Measurements from ENCODE around the gene ZNF423. TPM values are rescaled to one million over a fixed set of nuclear protein-coding genes. Genes with fewer than 3 reads are reported as not detected.

Gene ZNF423
- total and polyA plus RNA-seq, 2 experiments from 2014 or later = 14.9 to 41.8 TPM

DNA sequence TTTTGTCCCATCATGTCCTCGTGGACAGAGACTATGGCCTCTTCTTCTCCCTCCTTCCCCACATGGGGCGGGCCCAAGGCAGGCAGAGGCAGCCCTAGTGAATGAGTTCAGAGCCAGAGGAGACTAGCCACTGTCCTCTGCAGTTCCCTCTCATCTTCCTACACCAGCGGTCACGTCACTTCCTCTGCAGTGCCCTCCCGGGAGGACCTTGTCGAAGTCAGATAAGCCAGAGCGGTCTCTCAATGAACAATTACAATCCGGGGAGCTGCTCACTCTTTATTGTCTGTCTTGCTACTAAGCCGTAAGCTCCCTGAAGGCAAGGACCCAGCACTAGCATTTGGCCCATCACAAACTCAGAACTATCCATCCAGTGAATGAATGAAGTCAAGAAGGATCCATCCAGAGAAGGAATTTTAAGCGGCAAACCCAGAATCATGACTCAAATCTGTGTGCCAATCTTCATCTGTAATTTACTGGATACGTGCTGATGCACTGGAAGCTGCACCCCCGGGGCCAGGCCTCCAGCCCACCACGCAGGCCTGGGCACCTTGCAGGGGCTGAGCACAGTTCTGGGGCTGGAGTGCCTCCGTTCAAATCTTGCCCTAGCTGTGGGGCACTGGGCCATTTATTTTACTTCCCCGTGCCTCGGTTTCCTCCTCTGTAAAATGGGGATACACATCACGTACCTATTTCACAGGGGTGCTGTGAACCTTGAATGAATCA, 18.1 kb downstream of the ZNF423 start:
- no peaks in the 10 kb centered on the region for H3K9me2 ChIP-seq (ENCODE audit: insufficient read depth)
- H3K27ac Mint-ChIP-seq = no peak overlapping the region
- peaks cover 65% of the 10 kb centered on the region for H3K4me1 ChIP-seq (ENCODE audit: insufficient read depth)
- H3K27ac ChIP-seq (ENCODE audit: low read depth) = no peak overlapping the region
- H3K36me3 ChIP-seq (ENCODE audit: insufficient read depth) = no peaks in the 10 kb centered on the region
- no peaks in the 10 kb centered on the region for H3K36me3 Mint-ChIP-seq (ENCODE audit: low read depth)
- DNase-seq (ENCODE audit: low spot score) = no peak
- no peaks in the 10 kb centered on the region for H3K27me3 ChIP-seq (ENCODE audit: insufficient read depth)
- peak overlapping the region; percentile 85 for H3K4me2 ChIP-seq
- H4K20me1 ChIP-seq (replicated peaks; ENCODE audit: insufficient read depth) = peaks cover under 1% of the 10 kb centered on the region; the same call in 1 of the 2 replicates
- peak overlapping the region; percentile 45 for H3K4me3 Mint-ChIP-seq
- H2AFZ ChIP-seq = no peak overlapping the region
- peaks cover 11% of the 10 kb centered on the region for H3F3A ChIP-seq (replicated peaks; ENCODE audit: low read depth)
- H3K4me3 ChIP-seq = peak overlapping the region; percentile 57
- TF ChIP-seq, protein P1, sequence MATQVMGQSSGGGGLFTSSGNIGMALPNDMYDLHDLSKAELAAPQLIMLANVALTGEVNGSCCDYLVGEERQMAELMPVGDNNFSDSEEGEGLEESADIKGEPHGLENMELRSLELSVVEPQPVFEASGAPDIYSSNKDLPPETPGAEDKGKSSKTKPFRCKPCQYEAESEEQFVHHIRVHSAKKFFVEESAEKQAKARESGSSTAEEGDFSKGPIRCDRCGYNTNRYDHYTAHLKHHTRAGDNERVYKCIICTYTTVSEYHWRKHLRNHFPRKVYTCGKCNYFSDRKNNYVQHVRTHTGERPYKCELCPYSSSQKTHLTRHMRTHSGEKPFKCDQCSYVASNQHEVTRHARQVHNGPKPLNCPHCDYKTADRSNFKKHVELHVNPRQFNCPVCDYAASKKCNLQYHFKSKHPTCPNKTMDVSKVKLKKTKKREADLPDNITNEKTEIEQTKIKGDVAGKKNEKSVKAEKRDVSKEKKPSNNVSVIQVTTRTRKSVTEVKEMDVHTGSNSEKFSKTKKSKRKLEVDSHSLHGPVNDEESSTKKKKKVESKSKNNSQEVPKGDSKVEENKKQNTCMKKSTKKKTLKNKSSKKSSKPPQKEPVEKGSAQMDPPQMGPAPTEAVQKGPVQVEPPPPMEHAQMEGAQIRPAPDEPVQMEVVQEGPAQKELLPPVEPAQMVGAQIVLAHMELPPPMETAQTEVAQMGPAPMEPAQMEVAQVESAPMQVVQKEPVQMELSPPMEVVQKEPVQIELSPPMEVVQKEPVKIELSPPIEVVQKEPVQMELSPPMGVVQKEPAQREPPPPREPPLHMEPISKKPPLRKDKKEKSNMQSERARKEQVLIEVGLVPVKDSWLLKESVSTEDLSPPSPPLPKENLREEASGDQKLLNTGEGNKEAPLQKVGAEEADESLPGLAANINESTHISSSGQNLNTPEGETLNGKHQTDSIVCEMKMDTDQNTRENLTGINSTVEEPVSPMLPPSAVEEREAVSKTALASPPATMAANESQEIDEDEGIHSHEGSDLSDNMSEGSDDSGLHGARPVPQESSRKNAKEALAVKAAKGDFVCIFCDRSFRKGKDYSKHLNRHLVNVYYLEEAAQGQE (IDR thresholded peaks at IDR 0.05; ENCODE audit: unreplicated experiment) = no peak
- TF ChIP-seq EZH2phosphoT487 (IDR thresholded peaks at IDR 0.05; ENCODE audit: unreplicated experiment) = no peak
- TF ChIP-seq EZH2 (IDR thresholded peaks at IDR 0.05; ENCODE audit: low read depth, unreplicated experiment) = no peak
- TF ChIP-seq NANOG (IDR thresholded peaks at IDR 0.05; ENCODE audit: borderline replicate concordance) = no peak
- no peak for TF ChIP-seq CREB1 (CRISPR knock-in tag; IDR thresholded peaks at IDR 0.05; ENCODE audit: low read depth)
- TF ChIP-seq ZNF331 (CRISPR knock-in tag; IDR thresholded peaks at IDR 0.05; ENCODE audit: low read depth) = no peak
- no peak for TF ChIP-seq POLR2AphosphoS5 (IDR thresholded peaks at IDR 0.05; ENCODE audit: low read depth)
- no peak for TF ChIP-seq ZNF114 (CRISPR knock-in tag; IDR thresholded peaks at IDR 0.05)
- TF ChIP-seq, protein P2, sequence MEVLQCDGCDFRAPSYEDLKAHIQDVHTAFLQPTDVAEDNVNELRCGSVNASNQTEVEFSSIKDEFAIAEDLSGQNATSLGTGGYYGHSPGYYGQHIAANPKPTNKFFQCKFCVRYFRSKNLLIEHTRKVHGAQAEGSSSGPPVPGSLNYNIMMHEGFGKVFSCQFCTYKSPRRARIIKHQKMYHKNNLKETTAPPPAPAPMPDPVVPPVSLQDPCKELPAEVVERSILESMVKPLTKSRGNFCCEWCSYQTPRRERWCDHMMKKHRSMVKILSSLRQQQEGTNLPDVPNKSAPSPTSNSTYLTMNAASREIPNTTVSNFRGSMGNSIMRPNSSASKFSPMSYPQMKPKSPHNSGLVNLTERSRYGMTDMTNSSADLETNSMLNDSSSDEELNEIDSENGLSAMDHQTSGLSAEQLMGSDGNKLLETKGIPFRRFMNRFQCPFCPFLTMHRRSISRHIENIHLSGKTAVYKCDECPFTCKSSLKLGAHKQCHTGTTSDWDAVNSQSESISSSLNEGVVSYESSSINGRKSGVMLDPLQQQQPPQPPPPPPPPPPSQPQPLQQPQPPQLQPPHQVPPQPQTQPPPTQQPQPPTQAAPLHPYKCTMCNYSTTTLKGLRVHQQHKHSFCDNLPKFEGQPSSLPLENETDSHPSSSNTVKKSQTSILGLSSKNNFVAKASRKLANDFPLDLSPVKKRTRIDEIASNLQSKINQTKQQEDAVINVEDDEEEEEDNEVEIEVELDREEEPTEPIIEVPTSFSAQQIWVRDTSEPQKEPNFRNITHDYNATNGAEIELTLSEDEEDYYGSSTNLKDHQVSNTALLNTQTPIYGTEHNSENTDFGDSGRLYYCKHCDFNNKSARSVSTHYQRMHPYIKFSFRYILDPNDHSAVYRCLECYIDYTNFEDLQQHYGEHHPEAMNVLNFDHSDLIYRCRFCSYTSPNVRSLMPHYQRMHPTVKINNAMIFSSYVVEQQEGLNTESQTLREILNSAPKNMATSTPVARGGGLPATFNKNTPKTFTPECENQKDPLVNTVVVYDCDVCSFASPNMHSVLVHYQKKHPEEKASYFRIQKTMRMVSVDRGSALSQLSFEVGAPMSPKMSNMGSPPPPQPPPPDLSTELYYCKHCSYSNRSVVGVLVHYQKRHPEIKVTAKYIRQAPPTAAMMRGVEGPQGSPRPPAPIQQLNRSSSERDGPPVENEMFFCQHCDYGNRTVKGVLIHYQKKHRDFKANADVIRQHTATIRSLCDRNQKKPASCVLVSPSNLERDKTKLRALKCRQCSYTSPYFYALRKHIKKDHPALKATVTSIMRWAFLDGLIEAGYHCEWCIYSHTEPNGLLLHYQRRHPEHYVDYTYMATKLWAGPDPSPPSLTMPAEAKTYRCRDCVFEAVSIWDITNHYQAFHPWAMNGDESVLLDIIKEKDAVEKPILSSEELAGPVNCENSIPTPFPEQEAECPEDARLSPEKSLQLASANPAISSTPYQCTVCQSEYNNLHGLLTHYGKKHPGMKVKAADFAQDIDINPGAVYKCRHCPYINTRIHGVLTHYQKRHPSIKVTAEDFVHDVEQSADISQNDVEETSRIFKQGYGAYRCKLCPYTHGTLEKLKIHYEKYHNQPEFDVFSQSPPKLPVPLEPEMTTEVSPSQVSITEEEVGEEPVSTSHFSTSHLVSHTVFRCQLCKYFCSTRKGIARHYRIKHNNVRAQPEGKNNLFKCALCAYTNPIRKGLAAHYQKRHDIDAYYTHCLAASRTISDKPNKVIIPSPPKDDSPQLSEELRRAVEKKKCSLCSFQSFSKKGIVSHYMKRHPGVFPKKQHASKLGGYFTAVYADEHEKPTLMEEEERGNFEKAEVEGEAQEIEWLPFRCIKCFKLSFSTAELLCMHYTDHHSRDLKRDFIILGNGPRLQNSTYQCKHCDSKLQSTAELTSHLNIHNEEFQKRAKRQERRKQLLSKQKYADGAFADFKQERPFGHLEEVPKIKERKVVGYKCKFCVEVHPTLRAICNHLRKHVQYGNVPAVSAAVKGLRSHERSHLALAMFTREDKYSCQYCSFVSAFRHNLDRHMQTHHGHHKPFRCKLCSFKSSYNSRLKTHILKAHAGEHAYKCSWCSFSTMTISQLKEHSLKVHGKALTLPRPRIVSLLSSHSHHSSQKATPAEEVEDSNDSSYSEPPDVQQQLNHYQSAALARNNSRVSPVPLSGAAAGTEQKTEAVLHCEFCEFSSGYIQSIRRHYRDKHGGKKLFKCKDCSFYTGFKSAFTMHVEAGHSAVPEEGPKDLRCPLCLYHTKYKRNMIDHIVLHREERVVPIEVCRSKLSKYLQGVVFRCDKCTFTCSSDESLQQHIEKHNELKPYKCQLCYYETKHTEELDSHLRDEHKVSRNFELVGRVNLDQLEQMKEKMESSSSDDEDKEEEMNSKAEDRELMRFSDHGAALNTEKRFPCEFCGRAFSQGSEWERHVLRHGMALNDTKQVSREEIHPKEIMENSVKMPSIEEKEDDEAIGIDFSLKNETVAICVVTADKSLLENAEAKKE (CRISPR knock-in tag; IDR thresholded peaks at IDR 0.05) = no peak
- TF ChIP-seq JUNB (IDR thresholded peaks at IDR 0.05; ENCODE audit: unreplicated experiment) = no peak
- TF ChIP-seq, protein P3, sequence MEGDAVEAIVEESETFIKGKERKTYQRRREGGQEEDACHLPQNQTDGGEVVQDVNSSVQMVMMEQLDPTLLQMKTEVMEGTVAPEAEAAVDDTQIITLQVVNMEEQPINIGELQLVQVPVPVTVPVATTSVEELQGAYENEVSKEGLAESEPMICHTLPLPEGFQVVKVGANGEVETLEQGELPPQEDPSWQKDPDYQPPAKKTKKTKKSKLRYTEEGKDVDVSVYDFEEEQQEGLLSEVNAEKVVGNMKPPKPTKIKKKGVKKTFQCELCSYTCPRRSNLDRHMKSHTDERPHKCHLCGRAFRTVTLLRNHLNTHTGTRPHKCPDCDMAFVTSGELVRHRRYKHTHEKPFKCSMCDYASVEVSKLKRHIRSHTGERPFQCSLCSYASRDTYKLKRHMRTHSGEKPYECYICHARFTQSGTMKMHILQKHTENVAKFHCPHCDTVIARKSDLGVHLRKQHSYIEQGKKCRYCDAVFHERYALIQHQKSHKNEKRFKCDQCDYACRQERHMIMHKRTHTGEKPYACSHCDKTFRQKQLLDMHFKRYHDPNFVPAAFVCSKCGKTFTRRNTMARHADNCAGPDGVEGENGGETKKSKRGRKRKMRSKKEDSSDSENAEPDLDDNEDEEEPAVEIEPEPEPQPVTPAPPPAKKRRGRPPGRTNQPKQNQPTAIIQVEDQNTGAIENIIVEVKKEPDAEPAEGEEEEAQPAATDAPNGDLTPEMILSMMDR (conservative IDR thresholded peaks at IDR 0.05; ENCODE audit: low read depth in 2 of 2) = no peak
- TF ChIP-seq STAT1 (IDR thresholded peaks at IDR 0.05; ENCODE audit: unreplicated experiment) = no peak
- TF ChIP-seq, protein P4, sequence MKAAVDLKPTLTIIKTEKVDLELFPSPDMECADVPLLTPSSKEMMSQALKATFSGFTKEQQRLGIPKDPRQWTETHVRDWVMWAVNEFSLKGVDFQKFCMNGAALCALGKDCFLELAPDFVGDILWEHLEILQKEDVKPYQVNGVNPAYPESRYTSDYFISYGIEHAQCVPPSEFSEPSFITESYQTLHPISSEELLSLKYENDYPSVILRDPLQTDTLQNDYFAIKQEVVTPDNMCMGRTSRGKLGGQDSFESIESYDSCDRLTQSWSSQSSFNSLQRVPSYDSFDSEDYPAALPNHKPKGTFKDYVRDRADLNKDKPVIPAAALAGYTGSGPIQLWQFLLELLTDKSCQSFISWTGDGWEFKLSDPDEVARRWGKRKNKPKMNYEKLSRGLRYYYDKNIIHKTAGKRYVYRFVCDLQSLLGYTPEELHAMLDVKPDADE (IDR thresholded peaks at IDR 0.05) = no peak
- H3K27me3 Mint-ChIP-seq (ENCODE audit: insufficient read depth, low read depth, poor library complexity) = peaks cover 16% of the 10 kb centered on the region
- H3K4me1 Mint-ChIP-seq = peaks cover 78% of the 10 kb centered on the region
- ATAC-seq = no peak
- H3K79me2 ChIP-seq (replicated peaks; ENCODE audit: insufficient read depth) = peaks cover 80% of the 10 kb centered on the region
- no peaks in the 10 kb centered on the region for H3K9me3 Mint-ChIP-seq
